Activated T-cell treated with anti-CD3 and anti-CD28 coated beads for 4 hours (primary cell): ENCODE data around the gene PFDN1.
"Not testable (repeated sequence)": the region's sequence is repeated elsewhere in the genome, so short reads cannot be mapped to it uniquely, and the experiment has no call there.

Experiments used
- DNase-seq: peaks from one replicate; pipeline ENCODE4 v3.0.0-alpha.2; 2020

Gene PFDN1, protein sequence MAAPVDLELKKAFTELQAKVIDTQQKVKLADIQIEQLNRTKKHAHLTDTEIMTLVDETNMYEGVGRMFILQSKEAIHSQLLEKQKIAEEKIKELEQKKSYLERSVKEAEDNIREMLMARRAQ

GRCh38 chr5:140302786-140303639, at the start of gene PFDN1:
PFDN1 (minus strand) TSS chr5:140303101; CDS start chr5:140303073, 28 bp downstream.
- DNase-seq, result peak; percentile 86

DNA sequence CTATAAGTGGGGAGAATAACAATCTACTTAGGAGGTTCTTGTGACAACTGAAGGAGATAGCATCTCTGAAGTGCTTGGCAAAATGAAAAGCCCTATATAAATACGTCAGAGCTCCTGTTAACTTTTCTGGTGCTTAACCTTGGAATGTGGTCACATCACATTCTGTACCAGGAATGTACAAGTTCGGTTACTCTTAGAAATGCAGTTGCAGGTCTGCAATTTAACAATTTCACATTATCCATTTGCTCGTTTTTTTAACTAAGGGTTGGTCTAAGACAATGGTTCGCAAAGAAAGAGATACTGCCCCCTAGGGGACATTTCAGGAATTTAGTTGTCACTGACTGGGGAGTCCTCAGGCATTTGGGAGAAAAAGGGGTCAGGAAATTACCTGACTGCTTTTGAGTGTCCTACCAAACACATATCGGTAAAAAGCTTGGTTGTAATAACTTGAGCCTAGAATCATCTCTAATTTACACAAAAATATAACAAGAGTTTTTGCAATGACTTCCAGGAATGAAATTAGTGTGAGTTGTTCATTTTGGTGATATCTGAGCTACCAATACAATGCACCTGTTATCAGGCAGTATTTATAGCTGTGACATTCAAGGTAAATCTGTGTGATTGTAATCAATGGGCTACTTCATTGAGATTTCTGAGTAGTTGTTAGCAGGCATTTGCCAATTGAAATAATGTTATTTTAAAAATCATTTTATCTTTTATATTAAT, 48.9 kb upstream of the PFDN1 start:
- peak; percentile 67 for DNase-seq

DNA sequence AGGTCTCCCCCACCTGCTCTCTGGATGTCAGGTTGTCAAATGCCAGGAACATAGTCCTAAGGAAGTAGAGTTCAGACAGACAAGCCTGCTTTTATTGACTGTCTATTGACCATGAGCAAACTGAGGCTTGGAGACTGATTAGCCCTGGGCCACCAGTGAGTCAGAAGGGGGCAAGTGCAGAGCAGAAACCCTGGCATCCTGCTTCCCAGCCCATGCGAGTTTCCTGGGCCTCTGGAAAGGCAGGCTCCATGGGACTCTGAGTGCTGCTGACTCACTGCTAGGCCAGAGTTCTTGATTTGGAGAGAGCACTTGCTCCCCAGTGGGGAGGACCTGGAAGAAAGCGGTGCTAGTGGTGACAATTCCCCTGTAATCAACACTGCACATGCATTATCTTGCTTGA, 46.3 kb upstream of the PFDN1 start:
- DNase-seq, result no peak

DNA sequence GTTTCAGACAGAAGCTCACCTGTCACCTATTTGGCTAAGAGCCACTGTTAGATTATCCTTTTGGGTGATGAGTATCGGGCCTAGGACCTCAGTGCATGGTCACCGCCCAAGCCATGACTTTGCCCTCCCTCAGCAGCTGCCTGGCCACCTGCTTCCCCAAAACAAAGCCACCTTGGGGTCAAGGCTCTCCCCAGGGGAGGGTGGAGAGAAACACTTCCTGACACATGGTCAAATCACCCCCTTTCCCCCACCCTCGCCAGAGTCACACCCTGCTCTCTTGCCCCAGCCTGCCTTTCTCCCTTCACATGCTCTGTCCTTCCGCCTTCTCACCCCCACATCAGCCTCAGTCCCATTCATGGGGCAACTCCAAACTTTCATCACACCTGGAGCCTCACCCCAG, 45.2 kb upstream of the PFDN1 start:
- DNase-seq, result no peak

- no peak for DNase-seq
Observed at GRCh38 chr5:140347360-140347759, 44.5 kb upstream of the PFDN1 start.

DNA sequence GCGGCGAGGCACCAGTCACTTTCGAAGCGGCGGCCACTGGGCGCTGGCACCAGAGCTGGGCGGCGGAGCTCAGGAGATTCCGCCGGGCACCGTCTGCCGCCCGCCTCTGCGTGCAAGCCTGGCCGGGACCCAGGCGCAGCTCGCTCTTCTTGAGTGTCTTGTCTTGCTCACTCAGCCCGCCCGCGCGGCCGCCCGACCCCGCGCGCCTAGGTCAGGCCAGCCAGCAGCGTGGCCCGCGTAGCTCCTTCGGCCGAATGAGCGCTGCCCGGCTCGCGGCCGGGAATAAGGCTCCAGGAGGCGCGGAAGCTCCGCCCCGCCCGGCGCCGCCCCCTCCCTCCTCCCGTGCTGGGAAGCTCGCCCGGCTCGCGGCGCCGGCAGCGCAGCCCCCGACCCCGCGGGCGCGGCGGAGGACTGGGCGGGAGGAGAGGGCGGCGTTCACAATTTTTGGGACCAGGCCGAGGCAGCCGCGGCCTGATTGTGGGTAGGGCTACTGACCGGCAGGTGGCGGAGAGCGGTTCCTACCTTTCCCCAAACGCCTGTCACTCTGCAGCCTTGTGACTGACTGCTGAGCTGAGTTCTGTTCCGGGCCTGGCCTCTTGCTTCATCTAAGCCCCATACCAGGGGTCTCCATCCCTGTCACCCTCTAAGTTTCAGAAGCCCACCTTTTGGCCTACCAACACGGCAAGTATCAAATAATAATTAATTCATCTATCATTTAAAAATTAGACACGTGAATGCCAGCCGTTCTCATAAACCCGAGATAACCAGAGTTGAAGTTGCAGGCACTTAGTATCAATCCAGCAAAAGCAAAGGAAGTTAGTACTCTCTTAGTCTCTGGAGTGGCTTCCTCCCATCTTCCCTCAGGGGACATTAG, 43.7 kb upstream of the PFDN1 start, which contains the start of gene HBEGF:
Gene HBEGF (minus strand): TSS at position 256 of the 874 bp plus-strand sequence. CDS start 275 bp downstream, outside the sequence.
- DNase-seq, result peak; percentile 33

DNA sequence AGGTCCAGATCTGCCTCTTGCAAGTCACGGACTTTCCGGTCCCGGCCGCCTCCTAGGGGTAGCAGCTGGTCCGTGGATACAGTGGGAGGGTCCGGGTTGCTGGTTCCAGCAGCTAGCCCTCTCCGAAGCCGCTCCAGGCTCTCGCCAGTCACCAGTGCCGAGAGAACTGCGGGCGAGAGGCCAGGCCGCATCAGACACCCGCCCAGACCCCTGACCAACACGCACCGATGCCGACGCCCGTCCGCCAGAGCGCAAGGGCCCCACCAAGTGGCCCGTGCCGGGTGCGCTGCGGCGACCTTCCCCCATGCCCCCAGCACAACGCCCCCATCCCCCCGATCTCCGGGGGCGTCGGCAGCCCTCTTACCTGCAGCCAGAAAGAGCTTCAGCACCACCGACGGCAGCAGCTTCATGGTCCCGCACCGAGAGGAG, 43.0 kb upstream of the PFDN1 start:
- DNase-seq, result no peak

- no peak for DNase-seq
Observed at GRCh38 chr5:140344683-140345423, 42.0 kb upstream of the PFDN1 start.

- not testable (repeated sequence) for DNase-seq
Observed at GRCh38 chr5:140343849-140344248, 40.9 kb upstream of the PFDN1 start.

DNA sequence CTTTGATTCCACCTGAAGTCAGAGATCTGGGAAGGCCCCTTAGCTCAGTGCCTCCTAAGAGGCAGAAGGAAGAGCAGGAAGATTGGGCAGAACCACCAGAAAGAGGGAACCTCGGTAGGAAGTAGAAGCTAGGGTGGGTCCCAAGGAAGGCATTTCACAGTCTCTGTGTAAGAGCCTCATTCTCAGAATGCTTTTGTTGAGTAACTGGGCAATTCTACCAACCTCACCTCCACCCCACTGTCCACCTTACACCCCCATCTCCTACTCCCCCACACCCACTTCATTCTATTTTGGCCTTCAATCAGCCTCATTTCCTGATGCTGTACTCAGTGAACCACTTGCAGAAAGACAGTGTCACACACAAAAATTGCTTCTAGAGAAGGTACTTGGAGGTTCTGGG, 40.0 kb upstream of the PFDN1 start:
- DNase-seq, result no peak

- DNase-seq, result no peak
Observed at GRCh38 chr5:140342287-140342686, 39.4 kb upstream of the PFDN1 start.

- DNase-seq, result no peak
Observed at GRCh38 chr5:140341591-140341990, 38.7 kb upstream of the PFDN1 start.

DNA sequence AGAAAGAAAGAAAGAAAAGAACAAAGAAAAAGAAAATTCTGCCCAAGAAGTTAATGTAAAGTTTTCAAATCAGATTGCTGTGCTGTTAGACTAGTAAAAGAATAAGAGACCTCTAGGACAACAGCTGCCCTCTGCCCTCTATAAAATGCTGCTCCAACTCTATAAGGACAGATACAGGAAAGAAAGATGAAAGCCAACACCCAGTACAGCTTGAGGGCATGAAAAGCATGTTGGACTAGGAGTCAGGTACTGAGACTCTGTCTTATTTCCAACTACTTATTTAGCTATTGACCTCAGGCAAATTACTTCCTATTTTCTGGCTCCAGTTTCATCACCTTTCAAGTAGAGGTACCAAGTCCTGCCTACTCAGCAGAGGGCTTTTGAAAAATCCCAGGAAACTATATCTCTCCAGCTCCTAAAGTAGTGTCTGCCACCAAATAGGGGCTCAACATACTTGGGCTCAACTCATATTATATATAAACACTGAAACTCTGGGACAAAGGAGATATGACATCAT, 37.8 kb upstream of the PFDN1 start:
- DNase-seq, result no peak

- DNase-seq, result no peak
Observed at GRCh38 chr5:140339636-140340035, 36.7 kb upstream of the PFDN1 start.

GRCh38 chr5:140338908-140339307, 36.0 kb upstream of the PFDN1 start:
- DNase-seq, result no peak

- no peak for DNase-seq
Observed at GRCh38 chr5:140338336-140338735, 35.4 kb upstream of the PFDN1 start.

GRCh38 chr5:140337880-140338279, 35.0 kb upstream of the PFDN1 start:
- no peak for DNase-seq

DNA sequence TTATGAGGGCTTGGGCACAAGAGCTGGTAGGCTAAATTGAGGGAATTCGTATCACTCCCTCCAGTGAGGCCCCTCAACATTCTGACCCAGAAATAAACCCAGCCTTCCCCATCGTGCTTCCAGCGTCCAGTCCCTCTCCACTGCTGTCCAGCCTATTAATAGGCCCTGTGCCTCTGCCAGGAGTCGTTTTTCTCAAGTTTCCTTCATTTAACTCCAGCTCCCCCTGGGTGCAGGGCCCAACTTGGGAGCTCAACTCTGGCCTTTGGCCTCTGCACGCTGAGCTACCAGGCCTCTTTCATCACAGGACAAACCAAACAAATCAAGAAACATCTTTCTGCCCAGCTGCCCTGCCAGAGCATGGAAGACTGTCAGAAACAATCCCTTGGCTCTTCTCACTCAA, 33.5 kb upstream of the PFDN1 start:
- no peak for DNase-seq

DNA sequence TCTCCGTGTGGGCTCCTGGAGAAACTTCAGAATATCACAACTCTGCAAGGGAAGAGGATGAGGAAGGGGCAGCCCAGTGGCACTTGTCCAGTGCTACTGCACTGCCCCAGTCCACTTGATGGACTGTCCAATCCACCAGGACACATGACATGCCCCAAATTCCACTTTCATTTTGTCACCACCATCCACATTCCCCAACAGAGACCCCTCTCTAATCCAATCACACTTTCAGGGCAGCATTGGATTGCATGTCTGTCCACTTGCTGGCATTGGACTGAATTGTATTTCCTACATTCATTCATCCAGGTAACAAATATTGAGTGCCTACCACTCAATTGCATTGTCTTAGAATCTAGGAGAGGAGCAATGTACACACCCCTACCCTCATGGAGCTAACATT, 28.7 kb upstream of the PFDN1 start:
- no peak for DNase-seq

DNA sequence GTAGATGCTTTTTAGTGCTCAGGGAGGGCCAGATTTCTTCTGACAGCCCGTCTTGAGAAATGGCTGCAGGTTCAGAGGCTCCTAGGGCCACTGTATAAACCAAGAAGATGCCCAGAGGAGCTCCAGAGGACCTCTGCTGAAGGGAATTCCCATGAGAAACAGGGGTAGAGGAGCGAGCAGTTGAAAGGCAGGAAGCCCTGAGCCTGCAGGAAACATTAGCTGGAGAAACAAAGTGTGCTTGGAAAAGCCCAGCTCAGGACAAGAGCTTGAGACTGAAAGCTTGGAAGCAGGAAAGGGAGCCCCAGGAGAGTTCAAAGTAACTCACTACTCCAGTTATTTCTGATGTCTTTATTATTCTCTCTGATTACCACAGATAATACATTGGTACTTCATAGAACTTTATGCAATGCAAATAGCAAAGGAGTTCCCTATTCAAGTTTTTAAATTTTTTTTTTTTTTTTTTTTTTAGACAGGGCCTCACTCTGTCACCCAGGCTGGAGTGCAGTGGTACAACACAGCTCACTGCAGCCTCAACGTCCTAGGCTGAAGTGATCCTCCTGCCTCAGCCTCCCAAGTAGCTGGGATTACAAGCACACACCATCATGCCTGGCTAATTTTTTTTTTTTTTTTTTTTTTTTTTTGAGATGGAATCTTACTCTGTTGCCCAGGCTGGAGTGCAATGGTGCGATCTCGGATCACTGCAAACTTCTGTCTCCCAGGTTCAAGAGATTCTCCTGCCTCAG, 27.0 kb upstream of the PFDN1 start:
- DNase-seq, result no peak
